ENCODE measurements around the gene TRPC3.

GRCh38 chr4:121860121-121860520 is 91.7 kb downstream of the TRPC3 start:
- TF ChIP-seq POLR2AphosphoS5 (IDR thresholded peaks at IDR 0.05) (no peak), EZH2 (IDR thresholded peaks at IDR 0.05; ENCODE audit: borderline replicate concordance, insufficient read depth, low read length, poor library complexity, severe bottlenecking) (no peak), RAD21 (conservative IDR thresholded peaks at IDR 0.05) (no peak), EP300 (conservative IDR thresholded peaks at IDR 0.05; ENCODE audit: poor library complexity, severe bottlenecking) (no peak), MXI1 (conservative IDR thresholded peaks at IDR 0.05; ENCODE audit: poor library complexity, severe bottlenecking) (no peak), TAF1 (IDR thresholded peaks at IDR 0.05; ENCODE audit: low read depth) (no peak)
- TF ChIP-seq, protein P1, sequence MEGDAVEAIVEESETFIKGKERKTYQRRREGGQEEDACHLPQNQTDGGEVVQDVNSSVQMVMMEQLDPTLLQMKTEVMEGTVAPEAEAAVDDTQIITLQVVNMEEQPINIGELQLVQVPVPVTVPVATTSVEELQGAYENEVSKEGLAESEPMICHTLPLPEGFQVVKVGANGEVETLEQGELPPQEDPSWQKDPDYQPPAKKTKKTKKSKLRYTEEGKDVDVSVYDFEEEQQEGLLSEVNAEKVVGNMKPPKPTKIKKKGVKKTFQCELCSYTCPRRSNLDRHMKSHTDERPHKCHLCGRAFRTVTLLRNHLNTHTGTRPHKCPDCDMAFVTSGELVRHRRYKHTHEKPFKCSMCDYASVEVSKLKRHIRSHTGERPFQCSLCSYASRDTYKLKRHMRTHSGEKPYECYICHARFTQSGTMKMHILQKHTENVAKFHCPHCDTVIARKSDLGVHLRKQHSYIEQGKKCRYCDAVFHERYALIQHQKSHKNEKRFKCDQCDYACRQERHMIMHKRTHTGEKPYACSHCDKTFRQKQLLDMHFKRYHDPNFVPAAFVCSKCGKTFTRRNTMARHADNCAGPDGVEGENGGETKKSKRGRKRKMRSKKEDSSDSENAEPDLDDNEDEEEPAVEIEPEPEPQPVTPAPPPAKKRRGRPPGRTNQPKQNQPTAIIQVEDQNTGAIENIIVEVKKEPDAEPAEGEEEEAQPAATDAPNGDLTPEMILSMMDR (IDR thresholded peaks at IDR 0.05; ENCODE audit: poor library complexity, severe bottlenecking), result no peak

Data from neural cell (in vitro differentiated cells).